Stimulated activated CD4-positive, alpha-beta T cell treated with anti-CD3 and anti-CD28 coated beads, Interleukin-1b, Interleukin-23, amount 100 ng/mL, for 48 hours (primary cell): ENCODE measurements around the gene ISCU.
"Not testable (repeated sequence)": the region's sequence is repeated elsewhere in the genome, so short reads cannot be mapped to it uniquely, and the experiment has no call there.

Experiments used
- DNase-seq: peaks from one replicate; pipeline ENCODE4 v3.0.0-alpha.2; 2020

ISCU gene

DNA sequence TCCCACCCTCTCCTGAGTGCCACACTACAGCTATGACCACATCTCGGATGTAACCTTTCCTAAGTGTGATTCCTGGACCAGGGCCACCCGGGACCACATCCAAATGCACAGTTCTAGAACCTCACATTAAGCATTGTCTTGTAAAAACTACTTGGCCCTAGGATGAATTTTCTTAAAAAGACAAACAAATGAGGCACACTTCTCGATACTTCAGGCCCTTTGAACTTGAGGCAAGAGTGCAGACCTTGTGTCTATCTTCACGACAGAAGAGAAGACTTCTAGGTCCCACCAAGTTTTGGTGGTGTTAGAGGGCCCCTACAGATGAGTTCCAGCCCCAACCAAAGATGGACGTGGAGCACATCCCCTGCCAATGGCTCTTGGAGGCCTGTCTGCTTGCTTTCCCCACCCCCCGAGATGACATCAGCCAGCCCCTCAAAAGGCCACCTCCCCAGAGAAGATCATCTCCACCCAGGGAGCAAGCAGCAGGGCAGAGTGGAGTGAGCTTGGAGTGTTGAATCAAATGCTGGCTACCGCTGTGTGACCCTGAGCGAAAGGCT, 9.3 kb downstream of the ISCU start:
- no peak for DNase-seq

DNA sequence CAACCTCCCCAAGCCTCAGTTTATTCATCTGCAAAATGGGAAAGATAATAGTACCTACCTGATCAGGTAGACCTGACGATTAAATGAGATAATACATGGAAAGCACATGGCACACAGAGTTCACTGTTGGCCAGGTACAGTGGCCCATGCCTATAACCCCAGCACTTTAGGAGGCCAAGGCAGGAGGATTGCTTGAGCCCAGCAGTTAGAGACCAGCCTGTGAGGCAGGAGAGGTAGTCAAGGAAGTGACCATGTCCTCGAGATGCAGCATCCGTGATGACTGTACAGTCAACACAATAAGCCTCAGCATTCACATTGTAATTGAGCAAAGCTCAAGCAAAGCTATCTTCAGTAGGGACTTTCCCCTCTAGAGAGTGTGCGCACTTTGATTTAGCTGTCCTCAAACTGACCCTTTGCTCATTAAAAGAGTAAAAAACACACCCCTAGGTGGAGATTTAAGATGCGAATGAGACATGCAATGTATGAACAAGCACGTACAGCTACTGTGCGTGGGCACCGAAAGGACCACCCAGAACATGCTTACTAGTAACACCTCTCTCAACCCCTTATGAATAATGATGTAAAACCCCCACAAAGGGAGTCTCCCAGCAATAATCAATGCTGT, 9.9 kb downstream of the ISCU start:
- DNase-seq = no peak

DNA sequence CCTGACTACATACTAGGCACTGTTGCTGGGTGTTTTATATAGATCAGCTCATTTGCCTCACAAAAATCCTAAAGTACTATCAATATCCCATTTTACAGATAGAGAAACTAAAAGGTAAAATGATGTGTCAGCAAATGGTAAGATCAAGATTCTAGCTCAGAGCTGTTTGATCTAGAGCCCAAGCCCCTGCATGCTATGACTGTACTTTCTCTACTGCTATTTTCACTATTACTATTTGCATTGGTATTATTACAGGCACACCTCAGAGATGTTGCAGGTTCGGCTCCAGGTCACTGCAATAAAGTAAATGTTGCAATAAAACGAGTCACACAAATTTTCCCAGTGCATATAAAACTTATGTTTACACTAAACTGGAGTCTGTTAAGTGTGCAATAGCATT, 10.9 kb downstream of the ISCU start:
- DNase-seq = peak; percentile 42

DNA sequence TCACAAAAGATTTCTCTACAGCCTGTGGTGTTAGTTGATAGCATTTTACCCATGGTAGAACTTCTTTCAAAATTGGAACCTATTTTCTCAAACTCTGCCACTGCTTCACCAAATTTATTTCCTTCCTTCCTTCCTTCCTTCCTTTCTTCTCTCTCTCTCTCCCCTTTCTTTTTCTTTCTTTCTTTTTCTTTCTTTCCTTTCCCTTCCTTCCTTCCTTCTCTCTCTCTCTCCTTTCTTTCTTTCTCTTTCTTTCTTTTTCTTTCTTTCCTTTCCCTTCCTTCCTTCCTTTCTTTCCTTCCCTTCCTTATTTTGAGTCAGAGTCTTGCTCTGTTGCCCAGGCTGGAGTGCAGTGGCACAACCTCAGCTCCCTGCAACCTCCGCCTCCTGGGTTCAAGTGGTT, 11.9 kb downstream of the ISCU start:
- DNase-seq = not testable (repeated sequence)

DNA sequence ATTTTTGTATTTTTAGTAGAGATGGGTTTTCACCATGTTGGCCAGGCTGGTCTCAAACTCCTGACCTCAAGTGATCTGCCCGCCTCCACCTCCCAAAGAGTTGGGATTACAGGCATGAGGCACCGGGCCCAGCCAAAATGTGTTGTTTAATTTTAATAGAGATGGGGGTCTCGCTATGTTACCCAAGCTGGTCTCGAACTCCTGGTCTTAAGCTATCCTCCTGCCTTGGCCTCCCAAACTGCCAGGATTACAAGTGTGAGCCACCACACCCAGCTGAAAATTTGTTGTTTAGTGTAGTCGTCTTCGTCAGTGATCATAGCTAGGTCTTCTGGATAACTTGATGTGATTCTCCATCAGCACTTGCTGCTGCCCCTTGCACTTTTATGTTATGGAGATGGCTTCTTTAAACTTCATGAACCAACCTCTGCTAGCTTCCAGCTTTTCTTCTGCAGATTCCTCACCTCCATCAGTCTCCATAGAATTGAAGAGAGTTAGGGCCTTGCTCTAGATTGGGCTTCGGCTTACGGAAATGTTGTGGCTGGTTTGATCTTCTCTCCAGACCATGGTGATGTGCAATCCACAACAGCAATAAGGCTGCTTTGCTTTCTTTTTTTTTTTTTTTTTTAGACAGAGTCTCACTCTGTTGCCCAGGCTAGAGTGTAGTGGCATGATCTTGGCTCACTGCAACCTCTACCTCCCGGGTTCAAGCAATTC, 13.0 kb downstream of the ISCU start:
- no peak for DNase-seq

DNA sequence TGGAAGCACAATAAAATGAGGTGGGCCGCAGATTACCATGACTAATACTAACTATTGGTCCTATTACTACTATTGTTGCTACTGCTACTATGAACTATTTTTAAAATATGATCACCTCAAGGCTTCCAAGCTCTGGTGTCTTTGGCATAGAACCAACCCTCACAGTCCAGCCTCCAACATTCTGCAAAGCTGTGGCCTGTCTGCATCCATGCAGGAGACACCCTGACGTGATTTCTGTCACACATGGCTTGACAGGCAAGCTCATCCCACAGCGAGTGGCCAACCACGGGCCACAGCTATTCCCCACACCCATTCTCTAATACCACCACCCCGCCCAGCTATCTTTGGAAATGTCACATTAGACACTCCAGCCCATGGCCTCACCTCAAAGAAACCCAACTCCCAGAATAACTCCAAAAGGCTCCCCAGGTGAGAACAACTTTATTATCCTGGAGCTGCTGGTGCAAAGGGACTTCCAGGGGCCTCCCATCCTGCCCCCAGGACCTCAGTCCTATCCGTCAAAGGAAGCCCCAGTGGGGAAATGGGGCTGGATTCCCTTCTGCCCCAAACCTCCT, 14.4 kb downstream of the ISCU start:
- no peak for DNase-seq

DNA sequence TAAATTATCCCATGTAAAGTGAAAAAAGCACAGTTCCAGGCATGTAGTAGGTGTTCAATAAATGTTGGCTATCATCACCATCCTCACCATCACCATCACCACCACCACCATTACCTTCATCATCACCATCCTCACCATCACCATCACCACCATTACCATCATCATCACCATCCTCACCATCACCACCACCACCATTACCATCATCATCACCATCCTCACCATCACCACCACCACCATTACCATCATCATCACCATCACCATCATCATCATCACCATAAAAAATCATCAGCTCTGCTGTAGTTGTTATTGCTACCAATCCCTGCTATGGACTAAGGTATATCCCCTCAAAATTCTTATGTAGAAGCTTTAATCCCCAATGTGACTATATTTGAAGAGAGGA, 15.1 kb downstream of the ISCU start:
- no peak for DNase-seq

DNA sequence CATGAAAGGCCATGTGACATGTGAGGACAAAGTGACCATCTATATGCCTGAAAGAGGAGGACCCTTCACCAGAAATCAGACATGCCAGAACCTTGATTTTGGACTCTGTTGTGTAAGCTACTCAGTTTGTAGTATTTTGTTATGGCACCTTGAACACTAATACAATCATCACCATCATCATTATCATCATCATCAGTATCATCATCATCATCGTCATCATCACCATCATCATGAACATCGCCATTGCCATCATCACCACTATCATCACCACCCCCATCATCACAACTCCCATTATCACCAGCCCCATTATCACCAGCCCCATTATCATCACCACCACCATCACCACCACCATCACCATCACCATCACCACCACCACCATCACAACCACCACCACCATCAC, 15.9 kb downstream of the ISCU start:
- no peak for DNase-seq

DNA sequence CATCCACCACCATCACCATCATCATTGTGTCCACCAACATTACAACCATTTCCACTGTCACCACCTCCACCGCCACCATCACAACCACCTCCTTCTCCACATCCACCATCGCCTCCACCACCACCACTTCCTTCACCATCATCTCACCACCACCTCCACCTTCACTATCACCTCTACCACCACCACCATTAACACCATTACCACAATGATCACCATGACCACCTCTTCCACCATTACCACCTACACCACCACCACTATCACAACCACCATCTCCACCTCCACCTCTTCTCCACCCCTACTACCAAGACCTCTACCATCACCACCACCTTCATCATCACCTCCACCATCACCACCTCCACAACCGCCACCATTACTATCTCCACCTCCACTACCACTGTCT, 16.4 kb downstream of the ISCU start:
- no peak for DNase-seq

DNA sequence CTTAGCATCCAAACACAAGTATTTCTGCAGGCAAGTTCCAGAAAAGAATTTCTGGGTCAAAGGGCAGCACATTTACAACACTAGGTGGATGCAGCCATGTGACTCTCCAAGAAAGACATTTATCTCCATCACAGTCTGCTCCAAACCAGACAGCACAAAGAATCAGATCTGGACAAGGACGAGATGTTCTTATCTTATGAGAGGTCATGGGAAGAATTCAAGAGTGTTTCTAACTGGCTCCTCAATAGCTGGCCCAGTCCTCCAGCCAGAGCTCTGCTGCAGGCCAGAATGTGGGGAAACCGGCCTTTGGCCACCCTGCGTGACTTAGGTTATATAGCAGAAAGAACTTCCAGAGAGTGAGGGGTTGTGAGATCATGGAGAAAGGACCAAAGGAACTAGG, 18.1 kb downstream of the ISCU start:
- DNase-seq = no peak

DNA sequence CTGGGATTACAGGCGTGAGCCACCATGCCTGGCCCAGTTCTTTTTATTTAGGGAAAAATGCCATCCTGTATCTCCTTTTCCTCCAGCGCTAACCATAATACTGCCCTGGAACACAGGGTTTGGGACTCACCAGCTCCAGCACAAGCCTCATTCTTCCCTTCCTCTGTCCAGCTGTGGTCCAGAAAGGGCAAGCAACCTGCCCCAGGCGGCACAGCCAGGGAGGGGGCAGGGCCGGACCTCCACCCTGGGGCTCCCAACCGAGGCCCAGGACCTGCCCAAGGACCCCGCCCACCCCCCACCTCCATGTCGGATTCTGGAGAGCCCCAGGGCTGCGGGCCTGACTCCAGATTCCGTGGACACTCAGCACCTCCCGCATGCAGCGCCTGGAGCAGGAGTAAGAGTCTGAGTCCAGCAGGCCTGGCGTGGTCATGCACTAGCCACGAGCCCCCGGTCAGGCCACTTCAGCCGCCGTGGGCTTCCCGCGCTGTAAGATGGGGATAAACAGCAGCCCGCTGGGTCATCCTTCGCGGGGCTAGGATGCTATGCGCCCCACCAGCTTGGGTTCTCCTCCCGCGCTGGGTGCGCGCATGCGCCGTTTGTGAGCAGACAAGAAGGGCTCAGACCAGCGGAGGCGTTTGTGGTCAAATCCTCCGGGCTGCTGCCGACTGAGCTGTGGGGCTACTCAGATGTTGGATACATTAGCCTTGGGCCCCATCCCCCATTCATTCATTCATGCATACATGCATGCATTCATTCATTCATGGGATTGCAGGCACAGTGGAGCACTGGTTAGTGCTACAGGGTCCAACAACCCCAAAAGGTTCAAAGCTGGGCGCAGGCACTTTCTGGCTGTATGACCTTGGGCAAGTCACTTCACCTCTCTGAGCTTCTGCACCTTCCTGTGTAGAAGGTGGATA, 19.2 kb downstream of the ISCU start:
- no peak for DNase-seq

DNA sequence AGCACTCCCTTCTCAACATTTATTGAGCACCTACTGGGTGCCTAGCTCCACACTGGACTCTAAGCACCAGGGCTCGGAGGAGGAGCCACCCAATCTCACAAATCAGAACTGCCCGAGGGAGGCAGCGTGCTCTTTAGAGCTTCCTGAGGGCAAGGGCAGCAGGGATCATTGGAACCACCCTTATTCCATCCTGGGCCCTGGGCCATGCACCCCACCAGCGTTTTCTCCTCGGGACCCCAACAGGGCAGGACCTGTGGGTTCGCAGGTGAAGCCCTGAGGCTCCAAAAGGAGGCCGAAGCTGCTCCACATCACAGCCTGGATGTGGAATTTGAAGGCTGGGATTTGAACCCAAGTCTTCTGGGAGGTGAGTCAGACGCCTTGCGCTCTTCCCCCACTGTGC, 20.1 kb downstream of the ISCU start:
- DNase-seq = no peak

DNA sequence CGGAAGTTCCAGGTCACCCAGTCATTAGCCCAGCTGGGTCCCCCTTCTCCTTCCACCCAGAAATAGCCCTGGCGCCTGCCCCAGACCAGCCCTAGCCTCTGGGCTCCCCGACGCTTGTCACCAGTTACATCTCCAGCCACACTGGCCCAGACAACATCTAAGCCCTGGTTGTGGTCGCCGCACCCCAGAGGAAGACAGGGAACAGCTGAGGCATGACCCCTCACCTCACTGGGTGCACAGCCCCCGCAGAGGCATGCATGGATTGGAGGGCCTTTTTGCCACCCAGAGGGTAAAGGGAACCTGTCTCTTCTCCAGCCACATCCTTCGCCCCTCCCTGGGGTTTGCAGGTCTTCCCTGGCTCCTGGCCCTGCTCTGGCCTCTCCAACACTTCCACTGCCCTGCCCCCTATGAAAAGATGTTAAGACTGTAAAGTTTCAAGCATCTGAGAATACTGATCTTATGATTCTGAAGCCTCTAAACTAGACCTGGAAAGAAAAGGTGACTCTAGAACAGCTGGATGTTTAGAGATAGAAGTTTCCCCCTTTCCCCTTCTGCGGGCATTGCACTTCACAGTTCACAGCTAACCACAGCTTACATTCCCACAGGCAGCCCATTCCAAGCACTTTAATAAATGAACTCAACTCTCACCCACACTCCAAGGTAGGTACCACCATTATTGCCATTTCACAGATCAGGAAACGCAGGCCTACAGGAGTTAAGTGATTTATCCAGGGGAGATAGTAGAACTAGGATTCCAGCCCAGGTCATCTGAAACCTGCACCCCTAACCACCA, 20.8 kb downstream of the ISCU start:
- DNase-seq = no peak

DNA sequence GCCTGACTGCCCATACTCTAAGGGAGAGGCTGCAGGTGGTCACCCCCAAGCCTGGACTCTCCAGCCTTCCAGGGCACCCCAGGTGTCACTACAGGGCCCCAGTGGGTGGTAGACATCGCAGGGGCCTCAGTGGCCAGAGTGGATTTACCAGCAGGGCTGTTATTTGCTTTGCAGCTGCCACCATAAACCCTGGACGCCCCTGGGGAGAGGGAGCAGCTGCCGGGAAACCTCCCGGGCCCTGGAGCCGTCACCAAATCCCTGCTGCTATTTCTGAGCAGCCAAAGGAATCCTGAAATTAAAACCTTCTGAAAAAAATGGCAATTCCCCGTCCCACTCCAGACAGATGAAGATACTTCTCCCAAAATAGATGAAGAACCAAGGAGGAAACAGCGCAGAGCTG, 21.6 kb downstream of the ISCU start:
- no peak for DNase-seq

DNA sequence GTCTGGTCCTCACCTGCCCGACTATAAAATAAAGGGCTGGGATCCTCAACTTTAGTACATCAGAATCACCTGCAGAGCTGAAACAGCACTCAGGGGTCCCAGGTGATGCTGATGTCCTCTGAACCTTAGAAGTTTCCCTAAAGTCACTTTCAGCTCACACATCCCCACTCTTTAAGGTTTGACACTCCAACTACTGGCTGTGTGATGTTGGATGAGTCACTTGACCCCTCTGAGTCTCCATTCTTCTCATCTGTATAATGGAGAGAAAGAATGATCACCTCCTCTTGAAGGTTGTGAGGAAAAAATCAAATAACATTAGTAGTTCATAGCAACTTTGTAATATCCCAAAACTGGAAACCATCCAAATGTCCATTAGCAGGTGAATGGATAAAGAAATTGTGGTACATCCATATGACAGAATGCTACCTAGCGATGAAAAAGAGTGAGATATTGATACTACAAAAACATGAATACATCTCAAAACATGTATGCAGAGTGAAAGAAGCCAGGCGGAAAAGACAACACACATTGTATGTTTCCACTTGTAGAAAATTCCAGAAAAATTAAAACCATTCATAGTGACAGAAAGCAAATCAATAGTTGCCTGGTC, 22.2 kb downstream of the ISCU start:
- no peak for DNase-seq

DNA sequence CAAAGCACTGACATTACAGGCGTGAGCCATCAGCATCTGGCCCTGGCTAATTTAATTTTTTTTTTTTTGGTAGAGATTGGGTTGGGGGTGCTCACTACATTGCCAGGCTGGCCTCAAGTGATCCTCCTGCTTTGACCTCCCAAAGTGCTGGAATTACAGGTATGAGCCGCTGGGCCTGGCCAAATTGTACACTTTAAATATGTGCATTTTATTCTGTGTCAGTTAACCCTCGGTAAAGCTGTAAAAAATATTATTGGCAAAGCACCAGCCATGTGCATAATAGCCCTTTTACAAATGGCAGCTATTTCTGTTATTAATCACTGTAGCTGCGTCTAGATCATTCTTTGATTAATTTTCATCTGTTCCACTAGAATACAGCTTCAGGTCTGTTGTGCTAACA, 23.5 kb downstream of the ISCU start:
- no peak for DNase-seq

DNA sequence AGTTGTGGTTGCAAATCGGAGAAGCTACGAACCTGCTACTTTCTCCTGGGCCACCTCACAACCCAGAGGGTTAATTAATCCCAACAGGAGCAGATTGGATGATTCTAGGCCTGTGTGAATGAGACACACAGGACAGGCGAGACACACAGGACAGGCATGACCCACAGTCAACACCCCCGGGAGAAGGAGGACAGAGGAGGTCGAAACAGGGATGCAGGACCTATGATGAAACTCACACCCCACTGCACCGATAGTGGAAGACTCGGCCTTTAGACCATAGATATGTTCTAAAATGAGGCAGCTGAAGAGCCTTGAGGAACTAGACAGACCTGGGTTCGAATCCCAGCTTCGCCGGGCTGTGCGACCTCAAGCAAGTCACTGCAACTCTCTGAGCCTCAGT, 23.9 kb downstream of the ISCU start:
- DNase-seq = no peak

DNA sequence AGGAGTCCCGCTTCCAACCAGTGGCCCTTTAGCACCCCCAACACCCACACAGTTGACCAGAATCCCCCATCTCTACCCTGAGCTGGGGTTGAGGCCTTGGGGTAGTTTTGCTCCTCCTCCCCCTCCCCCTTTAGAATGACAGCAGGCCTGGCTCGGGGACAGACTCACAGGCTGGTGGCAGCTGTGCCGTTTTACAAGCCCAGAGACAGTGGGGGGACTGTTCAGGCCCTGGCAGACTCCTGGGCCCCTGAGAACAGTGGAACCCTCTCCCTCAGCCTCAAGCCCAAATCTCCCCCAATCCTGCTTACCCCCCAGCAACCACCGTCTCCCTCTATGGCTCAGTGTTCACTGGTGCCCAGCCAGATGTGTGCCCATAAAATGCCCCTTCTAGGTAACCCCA, 25.4 kb downstream of the ISCU start:
- no peak for DNase-seq

DNA sequence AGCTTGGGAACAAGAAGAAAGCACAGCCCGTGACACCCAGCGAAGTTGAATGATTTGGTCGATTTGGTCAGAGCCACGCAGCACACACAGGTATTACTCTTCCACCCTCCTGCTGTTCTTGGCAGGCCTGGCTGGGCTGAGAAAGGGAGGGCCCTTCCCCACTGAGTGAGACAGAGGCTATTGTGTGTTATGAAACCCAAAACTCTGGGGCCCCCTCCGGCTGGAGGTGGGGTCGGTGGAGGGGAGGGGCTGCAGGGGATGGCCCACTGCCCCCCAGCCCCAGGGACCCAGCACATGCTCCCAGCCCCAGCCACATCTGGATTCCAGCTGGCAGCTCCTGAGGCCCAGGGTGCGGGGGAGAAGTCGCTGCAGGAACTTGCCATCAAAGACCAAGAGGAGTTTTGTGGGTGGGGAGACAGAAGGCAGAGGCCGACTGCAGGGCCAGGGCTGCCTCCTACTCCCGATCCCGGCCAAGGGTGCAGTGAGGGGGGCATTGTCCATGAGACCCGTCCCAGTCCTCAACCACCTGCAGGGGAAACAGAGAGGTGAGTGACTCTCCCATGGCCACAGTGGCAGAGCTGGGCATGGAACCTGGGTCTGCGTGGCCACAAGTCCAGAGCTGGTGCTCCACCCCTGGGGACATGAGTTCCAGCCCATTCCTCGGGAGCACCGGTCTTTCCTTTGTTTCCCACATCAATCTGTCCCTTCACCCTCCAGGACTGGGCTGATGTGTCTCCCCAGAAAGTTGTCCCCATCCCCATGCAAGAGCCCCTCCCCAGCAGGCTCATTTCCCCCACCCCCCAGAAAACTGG, 26.8 kb downstream of the ISCU start:
- no peak for DNase-seq

DNA sequence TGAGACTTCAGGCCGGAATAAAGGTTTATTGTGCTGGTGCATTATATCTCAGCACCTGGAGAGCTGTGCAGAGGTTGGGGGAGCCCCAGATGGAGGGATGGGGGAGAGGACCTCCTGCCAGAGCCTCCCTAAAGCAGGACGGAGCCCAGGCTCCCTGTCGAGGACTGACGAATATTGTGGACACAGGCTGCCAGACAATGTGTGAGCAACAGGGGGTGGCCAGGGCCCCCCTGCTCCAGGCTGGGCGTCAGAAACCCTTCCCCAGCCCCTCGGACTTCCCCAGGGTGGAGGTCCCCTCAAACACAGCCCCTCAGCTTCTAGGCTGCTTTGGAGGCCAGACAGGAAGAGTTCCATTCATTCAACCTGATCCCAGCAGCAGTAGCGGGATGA, 27.4 kb downstream of the ISCU start:
- no peak for DNase-seq

DNA sequence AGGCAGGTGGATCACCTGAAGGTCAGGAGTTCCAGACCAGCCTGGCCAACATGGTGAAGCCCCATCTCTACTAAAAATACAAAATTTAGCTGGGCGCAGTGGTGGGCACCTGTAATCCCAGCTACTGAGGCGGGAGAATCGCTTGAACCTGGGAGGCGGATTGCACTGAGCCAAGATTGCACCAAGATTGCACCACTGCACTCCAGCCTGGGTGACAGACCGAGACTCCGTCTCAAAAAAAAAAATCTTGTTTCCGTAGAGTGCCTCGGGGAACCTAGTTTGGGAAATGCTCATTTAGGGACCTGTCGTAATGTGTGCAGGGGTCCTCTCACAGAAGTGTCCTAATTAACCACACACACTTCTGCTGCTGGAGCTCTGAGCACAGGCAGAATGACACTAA, 28.1 kb downstream of the ISCU start:
- not testable (repeated sequence) for DNase-seq
